ENCODE data around the gene MYO16. TPM values are rescaled to one million over a fixed set of nuclear protein-coding genes. Genes with fewer than 3 reads are reported as not detected.

MYO16 gene
- total RNA-seq, 1 experiment from 2014 or later, result not detected

GRCh38 chr13:109026266-109026665 is 396.9 kb downstream of the MYO16 start:
- Histone ChIP-seq H2AK5ac (ENCODE audit: insufficient read length, low read length) (no peak overlapping the region), H3K14ac (ENCODE audit: insufficient read depth, low read length) (no peak overlapping the region), H3K9ac (ENCODE audit: extremely low read depth, insufficient read length, low read length) (no peak overlapping the region), H2AFZ (ENCODE audit: low read length) (no peak overlapping the region), H4K5ac (ENCODE audit: insufficient read length, low read depth, low read length) (no peak overlapping the region), H2BK15ac (ENCODE audit: low read depth, low read length) (no peak overlapping the region), H3K27ac (ENCODE audit: insufficient read length, low read depth, low read length) (no peak overlapping the region), H2BK5ac (ENCODE audit: insufficient read length, low read length) (no peak overlapping the region), H3K27me3 (ENCODE audit: insufficient read depth, low read length) (no peaks in the 10 kb centered on the region), H3K18ac (ENCODE audit: insufficient read length, low read depth, low read length) (no peak overlapping the region), H4K8ac (replicated peaks; ENCODE audit: insufficient read length, low read depth, low read length) (no peak overlapping the region), H4K20me1 (ENCODE audit: control insufficient read depth, insufficient read depth, insufficient read length) (no peaks in the 10 kb centered on the region), H3K56ac (ENCODE audit: insufficient read length, low read depth, low read length) (no peak overlapping the region), H4K91ac (ENCODE audit: insufficient read length, low read depth, low read length) (no peak overlapping the region), H2BK12ac (ENCODE audit: insufficient read length, low read depth, low read length) (no peak overlapping the region), H3K79me1 (ENCODE audit: insufficient read depth, low read depth, low read length, poor library complexity, severe bottlenecking) (no peaks in the 10 kb centered on the region), H2BK120ac (ENCODE audit: low read depth, low read length, poor library complexity, severe bottlenecking) (no peak overlapping the region), H3T11ph (ENCODE audit: low read length) (no peak overlapping the region), H3K9me3 (ENCODE audit: control insufficient read depth, low read depth, low read length) (no peaks in the 10 kb centered on the region), H3K79me2 (ENCODE audit: insufficient read depth, low read length) (no peaks in the 10 kb centered on the region), H3K4me2 (ENCODE audit: insufficient read depth, insufficient read length, low read length) (no peak overlapping the region), H3K4me1 (ENCODE audit: insufficient read depth, low read length) (no peaks in the 10 kb centered on the region), H3K4ac (ENCODE audit: low read depth, low read length) (no peak overlapping the region), H2BK20ac (ENCODE audit: low read depth, low read length, poor library complexity, severe bottlenecking) (no peak overlapping the region), H3K23ac (ENCODE audit: insufficient read length, low read depth, low read length) (no peak overlapping the region), H3K23me2 (ENCODE audit: insufficient read length, low read depth, low read length, poor library complexity, severe bottlenecking) (no peaks in the 10 kb centered on the region)
- peak; percentile 37 for DNase-seq
- Mint-ChIP-seq H3K27me3 (ENCODE audit: low read depth) (no peaks in the 10 kb centered on the region), H3K9me3 (no peaks in the 10 kb centered on the region), H3K4me3 (no peak overlapping the region), H3K27ac (no peak overlapping the region), H3K36me3 (ENCODE audit: insufficient read depth in 1 of 3, low read depth in 3 of 3) (no peaks in the 10 kb centered on the region), H3K4me1 (peaks cover 6 to 7% of the 10 kb centered on the region in 2 experiments; a peak in 3 of 4 replicates)
- no peak for TF ChIP-seq CTCF (conservative IDR thresholded peaks at IDR 0.05)
- WGBS (ENCODE audit: extremely low coverage, insufficient read length, low lambda C conversion rate), result no CpG with 5 or more reads among the region's 4 CpGs
